Trophoblast cell (in vitro differentiated cells and primary cell): ENCODE results near the gene CADPS.

Experiments used
- DNase-seq, 2 donors: peaks; one replicate each; pipeline ENCODE4 v3.0.0-alpha.2; 2016
- H2AFZ ChIP-seq: 2 replicates; pipeline ENCODE4 v1.6.1; 2013; ENCODE audit warnings: low read length, moderate library complexity, mild to moderate bottlenecking; ENCODE audit not compliant: insufficient read depth, poor library complexity
- H2AK5ac ChIP-seq: 2 replicates; pipeline ENCODE4 v1.6.1; 2013; ENCODE audit warnings: mild to moderate bottlenecking, low read length
- H2BK120ac ChIP-seq: 2 replicates; pipeline ENCODE4 v1.6.1; 2013; ENCODE audit warnings: low read length, mild to moderate bottlenecking, moderate library complexity; ENCODE audit not compliant: insufficient read depth, poor library complexity
- H2BK12ac ChIP-seq: 2 replicates; pipeline ENCODE4 v1.6.1; 2013; ENCODE audit warnings: mild to moderate bottlenecking, low read length, moderate library complexity
- H2BK5ac ChIP-seq: 2 replicates; pipeline ENCODE4 v1.6.1; 2013; ENCODE audit warnings: low read length, low read depth, moderate library complexity, mild to moderate bottlenecking; ENCODE audit not compliant: poor library complexity
- H3K14ac ChIP-seq: 2 replicates; pipeline ENCODE4 v1.6.1; 2013; ENCODE audit warnings: mild to moderate bottlenecking, low read length
- H3K18ac ChIP-seq: 2 replicates; pipeline ENCODE4 v1.6.1; 2013; ENCODE audit warnings: mild to moderate bottlenecking, low read length
- H3K23ac ChIP-seq: 2 replicates; pipeline ENCODE4 v1.6.1; 2013; ENCODE audit warnings: low read length
- H3K27ac ChIP-seq: 2 replicates; pipeline ENCODE4 v1.5.1; 2013; ENCODE audit warnings: low read depth, mild to moderate bottlenecking, inconsistent platforms, low read length, moderate library complexity
- H3K27me3 ChIP-seq: 2 replicates; pipeline ENCODE4 v1.6.1; 2013; ENCODE audit warnings: inconsistent platforms, mild to moderate bottlenecking, low read length, moderate library complexity; ENCODE audit not compliant: insufficient read depth
- H3K36me3 ChIP-seq, 2 experiments: 1 replicate in 1 of 2; 2 replicates in 1 of 2; pipeline ENCODE4 v1.6.1; 2013; ENCODE audit warnings: low read length in 2 of 2, mild to moderate bottlenecking in 2 of 2, moderate library complexity in 1 of 2; ENCODE audit not compliant: insufficient read depth in 2 of 2, control insufficient read depth in 1 of 2
- H3K4ac ChIP-seq: 2 replicates; pipeline ENCODE4 v1.6.1; 2013; ENCODE audit warnings: low read depth, mild to moderate bottlenecking, low read length, moderate library complexity
- H3K4me1 ChIP-seq, 2 experiments: 1 replicate in 1 of 2; 2 replicates in 1 of 2; pipeline ENCODE4 v1.6.1; 2013; ENCODE audit warnings: low read length in 2 of 2, mild to moderate bottlenecking in 2 of 2, moderate library complexity in 1 of 2; ENCODE audit not compliant: insufficient read depth in 2 of 2, control insufficient read depth in 1 of 2
- H3K4me2 ChIP-seq: 2 replicates; pipeline ENCODE4 v1.6.1; 2013; ENCODE audit warnings: inconsistent platforms, mild to moderate bottlenecking, low read length, moderate library complexity
- H3K4me3 ChIP-seq: 2 replicates; pipeline ENCODE4 v1.5.1; 2013; ENCODE audit warnings: mild to moderate bottlenecking, low read depth, low read length, inconsistent platforms
- H3K79me1 ChIP-seq: one replicate; pipeline ENCODE4 v1.6.1; 2013; ENCODE audit warnings: low read length
- H3K79me2 ChIP-seq: 2 replicates; pipeline ENCODE4 v1.6.1; 2013; ENCODE audit warnings: low read length, mild to moderate bottlenecking; ENCODE audit not compliant: control insufficient read depth, insufficient read depth, poor library complexity
- H3K9ac ChIP-seq: 2 replicates; pipeline ENCODE4 v1.6.1; 2013; ENCODE audit warnings: mild to moderate bottlenecking, low read length
- H3K9me3 ChIP-seq: 2 replicates; pipeline ENCODE4 v1.6.1; 2013; ENCODE audit warnings: low read depth, mild to moderate bottlenecking, control low read depth, inconsistent platforms, low read length; ENCODE audit not compliant: insufficient read depth
- H4K12ac ChIP-seq: 2 replicates; pipeline ENCODE4 v1.6.1; 2013; ENCODE audit warnings: low read depth, mild to moderate bottlenecking, low read length, moderate library complexity
- H4K8ac ChIP-seq: 2 replicates; pipeline ENCODE4 v1.6.1; 2013; ENCODE audit warnings: low read depth, mild to moderate bottlenecking, low read length, moderate library complexity
- H4K91ac ChIP-seq: one replicate; pipeline ENCODE4 v1.6.1; 2013; ENCODE audit warnings: low read depth, mild to moderate bottlenecking, low read length, moderate library complexity
- WGBS: extraction: QIAGEN DNeasy Blood & Tissue Kit; methylation state at CpG from one replicate; pipeline ENCODE4 v1.1.7; 2013; ENCODE audit warnings: missing lambda C conversion rate; ENCODE audit not compliant: insufficient read length, insufficient coverage; ENCODE audit errors: extremely low coverage; 5-methylcytosine and 5-hydroxymethylcytosine counted together

The CADPS gene

GRCh38 chr3:62659660-62660059 is 215.6 kb downstream of the CADPS start:
- Histone ChIP-seq H2AK5ac (no peak overlapping the region), H3K18ac (no peak overlapping the region), H3K27ac (no peak overlapping the region), H4K12ac (no peak overlapping the region), H3K4me1 (no peaks in the 10 kb centered on the region), H3K4me2 (no peak overlapping the region), H3K79me1 (no peaks in the 10 kb centered on the region), H4K91ac (no peak overlapping the region), H3K27me3 (no peaks in the 10 kb centered on the region), H2AFZ (no peak overlapping the region), H2BK5ac (no peak overlapping the region), H3K14ac (no peak overlapping the region), H3K9me3 (no peaks in the 10 kb centered on the region), H2BK12ac (no peak overlapping the region), H4K8ac (no peak overlapping the region), H2BK120ac (no peak overlapping the region), H3K4ac (no peak overlapping the region), H3K4me3 (no peak overlapping the region), H3K79me2 (no peaks in the 10 kb centered on the region), H3K36me3 (no peaks in the 10 kb centered on the region), H3K9ac (no peak overlapping the region), H3K23ac (no peak overlapping the region)
- no peak for DNase-seq
- no CpG with 5 or more reads among the region's 4 CpGs for WGBS

GRCh38 chr3:62655691-62656063 is 219.5 kb downstream of the CADPS start:
- Histone ChIP-seq H4K91ac (no peak overlapping the region), H3K9me3 (no peaks in the 10 kb centered on the region), H3K79me1 (no peaks in the 10 kb centered on the region), H3K27me3 (no peaks in the 10 kb centered on the region), H2BK12ac (no peak overlapping the region), H3K18ac (no peak overlapping the region), H3K4ac (no peak overlapping the region), H2BK120ac (no peak overlapping the region), H3K79me2 (no peaks in the 10 kb centered on the region), H2AFZ (no peak overlapping the region), H3K36me3 (no peaks in the 10 kb centered on the region), H4K8ac (no peak overlapping the region), H2BK5ac (no peak overlapping the region), H3K4me1 (no peaks in the 10 kb centered on the region), H3K9ac (no peak overlapping the region), H3K23ac (no peak overlapping the region), H2AK5ac (no peak overlapping the region), H3K14ac (no peak overlapping the region), H3K27ac (no peak overlapping the region), H4K12ac (no peak overlapping the region), H3K4me2 (no peak overlapping the region), H3K4me3 (no peak overlapping the region)
- DNase-seq = no peak
- WGBS = no CpG with 5 or more reads among the region's 5 CpGs

- H2AFZ ChIP-seq = no peak overlapping the region
- DNase-seq = no peak
- H3K36me3 ChIP-seq = no peaks in the 10 kb centered on the region
- H3K18ac ChIP-seq = no peak overlapping the region
- H4K8ac ChIP-seq = no peak overlapping the region
- H2BK120ac ChIP-seq = no peak overlapping the region
- no peaks in the 10 kb centered on the region for H3K79me2 ChIP-seq
- H2BK5ac ChIP-seq = no peak overlapping the region
- H3K27ac ChIP-seq = no peak overlapping the region
- H3K4me2 ChIP-seq = no peak overlapping the region
- H3K14ac ChIP-seq = no peak overlapping the region
- no peak overlapping the region for H4K91ac ChIP-seq
- no peak overlapping the region for H3K4ac ChIP-seq
- H3K9ac ChIP-seq = no peak overlapping the region
- H3K9me3 ChIP-seq = no peaks in the 10 kb centered on the region
- no CpG with 5 or more reads among the region's 2 CpGs for WGBS
- no peak overlapping the region for H3K4me3 ChIP-seq
- H2AK5ac ChIP-seq = no peak overlapping the region
- H3K79me1 ChIP-seq = no peaks in the 10 kb centered on the region
- H3K4me1 ChIP-seq = no peaks in the 10 kb centered on the region
- H3K27me3 ChIP-seq = no peaks in the 10 kb centered on the region
- H3K23ac ChIP-seq = no peak overlapping the region
- H2BK12ac ChIP-seq = no peak overlapping the region
- no peak overlapping the region for H4K12ac ChIP-seq
Measured at GRCh38 chr3:62655056-62655690, 220.0 kb downstream of the CADPS start.

- no peaks in the 10 kb centered on the region for H3K79me2 ChIP-seq
- H3K27me3 ChIP-seq = no peaks in the 10 kb centered on the region
- no peak overlapping the region for H3K4ac ChIP-seq
- H2AFZ ChIP-seq = no peak overlapping the region
- no peak overlapping the region for H3K23ac ChIP-seq
- no peaks in the 10 kb centered on the region for H3K9me3 ChIP-seq
- H3K18ac ChIP-seq = no peak overlapping the region
- WGBS = no CpG with 5 or more reads among the region's 7 CpGs
- no peak overlapping the region for H3K4me3 ChIP-seq
- H3K27ac ChIP-seq = no peak overlapping the region
- H3K36me3 ChIP-seq = no peaks in the 10 kb centered on the region
- no peak overlapping the region for H3K14ac ChIP-seq
- no peaks in the 10 kb centered on the region for H3K4me1 ChIP-seq
- H3K9ac ChIP-seq = no peak overlapping the region
- no peak overlapping the region for H2BK5ac ChIP-seq
- no peak overlapping the region for H2BK120ac ChIP-seq
- no peak overlapping the region for H4K8ac ChIP-seq
- H2BK12ac ChIP-seq = no peak overlapping the region
- H2AK5ac ChIP-seq = no peak overlapping the region
- no peak overlapping the region for H3K4me2 ChIP-seq
- H4K91ac ChIP-seq = no peak overlapping the region
- no peak overlapping the region for H4K12ac ChIP-seq
- peak in 1 of 2 donors; percentile 9 for DNase-seq
- H3K79me1 ChIP-seq = no peaks in the 10 kb centered on the region
Measured at GRCh38 chr3:62653796-62654195, 221.4 kb downstream of the CADPS start.
